ENCODE data around the gene KLC3.

GRCh38 chr19:45295873-45296272, 44.7 kb upstream of the KLC3 start:
- TF ChIP-seq CTCF (conservative IDR thresholded peaks at IDR 0.05 in 1 of 2, IDR thresholded peaks at IDR 0.05 in 1 of 2; ENCODE audit: low read depth in 1 of 2, low read length in 2 of 2) (no peak), EZH2 (IDR thresholded peaks at IDR 0.05; ENCODE audit: low read length, missing control alignments) (no peak)
